GM19397 (cell line): Measurements from ENCODE around the gene TMEM120B.
A peak's percentile ranks its signal among the peaks of the same experiment; 100 is the strongest.
"Not testable (repeated sequence)": the region's sequence is repeated elsewhere in the genome, so short reads cannot be mapped to it uniquely, and the experiment has no call there.

Experiments
- ATAC-seq: cut with Tn5 transposase; IDR thresholded peaks from one replicate; pipeline ENCODE4 v1.9.1; 2021; ENCODE audit warnings: mild to moderate bottlenecking, moderate library complexity; ENCODE audit not compliant: unreplicated experiment

Gene TMEM120B

GRCh38 chr12:121789800-121790728 is 77.5 kb downstream of the TMEM120B start:
- peak; percentile 42 for ATAC-seq

GRCh38 chr12:121790785-121791184 is 78.2 kb downstream of the TMEM120B start:
- ATAC-seq = not testable (repeated sequence)

- ATAC-seq = no peak
These were observed 79.4 kb downstream of the TMEM120B start for GRCh38 chr12:121791671-121792551.

GRCh38 chr12:121792607-121793439 is 80.3 kb downstream of the TMEM120B start:
- no peak for ATAC-seq

GRCh38 chr12:121793440-121793837 is 80.9 kb downstream of the TMEM120B start, which contains the start of gene RHOF:
Gene RHOF, minus strand, starts transcription at chr12:121793688. Its CDS starts 55 bp downstream, at chr12:121793633.
- ATAC-seq = peak; percentile 25

GRCh38 chr12:121793838-121794533 is 81.4 kb downstream of the TMEM120B start:
- ATAC-seq = peak; percentile 49

GRCh38 chr12:121794534-121795033 is 82.0 kb downstream of the TMEM120B start:
- ATAC-seq = peak; percentile 0

GRCh38 chr12:121795034-121795968 is 82.7 kb downstream of the TMEM120B start:
- ATAC-seq = no peak

GRCh38 chr12:121796855-121797751 is 84.6 kb downstream of the TMEM120B start:
- ATAC-seq = no peak

- ATAC-seq = no peak
These were observed 85.6 kb downstream of the TMEM120B start for GRCh38 chr12:121797937-121798786.

- no peak for ATAC-seq
These were observed 86.2 kb downstream of the TMEM120B start for GRCh38 chr12:121798787-121799155.

GRCh38 chr12:121799156-121799841 is 86.7 kb downstream of the TMEM120B start:
- ATAC-seq = no peak

GRCh38 chr12:121799842-121800693 is 87.5 kb downstream of the TMEM120B start:
- no peak for ATAC-seq

- no peak for ATAC-seq
These were observed 88.4 kb downstream of the TMEM120B start for GRCh38 chr12:121800694-121801594.
